Upper lobe of left lung (tissue), 6 donors: ENCODE data around the gene CFAP43. TPM values are rescaled to one million over a fixed set of nuclear protein-coding genes. Genes with fewer than 3 reads are reported as not detected.
"Not testable (repeated sequence)": the region's sequence is repeated elsewhere in the genome, so short reads cannot be mapped to it uniquely, and the experiment has no call there.

Source experiments
- ATAC-seq, 2 donors: fragments of 200-7000 bp; cut with Tn5 transposase; one replicate each; pipeline ENCODE4 v1.9.1; 2022; ENCODE audit warnings: mild to moderate bottlenecking in 2 of 2, moderate library complexity in 2 of 2; ENCODE audit not compliant: low FRiP score in 2 of 2
- DNase-seq, 2 donors: peaks; one replicate each; pipeline ENCODE4 v3.0.0-alpha.2; 2019 to 2020
- H3K27ac ChIP-seq, 4 donors: fragments of 200-600 bp; sonication (generic); one replicate each; pipeline ENCODE4 v1.5.1; 2016 to 2019
- H3K27me3 ChIP-seq, 4 donors: fragments of 200-600 bp; sonication (generic); one replicate each; pipeline ENCODE4 v1.5.1; 2017 to 2019
- H3K36me3 ChIP-seq, 4 donors: fragments of 200-600 bp; sonication (generic); one replicate each; pipeline ENCODE4 v1.5.1; 2016 to 2019
- H3K4me1 ChIP-seq, 4 donors: fragments of 200-600 bp; sonication (generic); one replicate each; pipeline ENCODE4 v1.5.1; 2018 to 2019
- H3K4me3 ChIP-seq, 4 donors: fragments of 200-600 bp; sonication (generic); one replicate each; pipeline ENCODE4 v1.5.1; 2017 to 2019; ENCODE audit warnings: mild to moderate bottlenecking in 2 of 4, moderate library complexity in 1 of 4
- H3K9me3 ChIP-seq, 4 donors: fragments of 200-600 bp; sonication (generic); one replicate each; pipeline ENCODE4 v1.5.1; 2018 to 2019
- CTCF ChIP-seq, 6 experiments: fragments of 450-650 bp in 4 of 6; fragments of 200-600 bp in 2 of 6; sonication (generic) in 2 of 6; IDR thresholded peaks; one replicate each; pipeline ENCODE4 v1.5.1; 2016 to 2019; ENCODE audit warnings: antibody characterized with exemption in 6 of 6
- EP300 ChIP-seq, 4 donors: sonication (generic); formaldehyde crosslinking; IDR thresholded peaks; one replicate each; pipeline ENCODE4 v1.5.1; 2017; ENCODE audit warnings: antibody characterized with exemption in 4 of 4, control low read depth in 2 of 4
- POLR2A ChIP-seq, 4 donors: fragments of 450-650 bp; IDR thresholded peaks; one replicate each; pipeline ENCODE4 v1.5.1; 2016 to 2017; ENCODE audit warnings: antibody characterized with exemption in 4 of 4, mild to moderate bottlenecking in 2 of 4
- POLR2AphosphoS5 ChIP-seq, 2 donors: sonication (generic); formaldehyde crosslinking; IDR thresholded peaks; one replicate each; pipeline ENCODE4 v1.5.1; 2017; ENCODE audit warnings: antibody characterized with exemption in 2 of 2
- WGBS, 2 donors: methylation state at CpG; one replicate each; pipeline ENCODE4 v1.1.5; 2017 to 2018; 5-methylcytosine and 5-hydroxymethylcytosine counted together
- total RNA-seq, 6 donors: library from RNA; depleted of rRNA in 4 of 6; stranded (reverse); fragments of >200 nt in 4 of 6; gene quantifications; one replicate each; pipeline versions ENCODE4 v1.1.0 to v1.2.1, GENCODE V29; 2016 to 2021
- donor health status: DM: no; HTN: no; CAD: no; lungs with moderate emphysema.
- donor health status: DM: no; HTN: yes; CAD: no; lungs with severe emphysema.

Gene CFAP43
- total RNA-seq, 6 donors from 2014 or later, result 0.69 to 121 (median 10.0) TPM

GRCh38 chr10:104253106-104253505 is 20.9 kb upstream of the CFAP43 start:
- DNase-seq, result no peak
- 85 to 86% methylated on average over 2 of the region's 2 CpGs for WGBS, 2 donors
- TF ChIP-seq POLR2AphosphoS5 (IDR thresholded peaks at IDR 0.05) (no peak), CTCF (IDR thresholded peaks at IDR 0.05) (no peak), POLR2A (IDR thresholded peaks at IDR 0.05) (no peak), EP300 (IDR thresholded peaks at IDR 0.05) (no peak)
- H3K9me3 ChIP-seq, result no peaks in the 10 kb centered on the region
- no peaks in the 10 kb centered on the region for H3K27me3 ChIP-seq
- H3K4me3 ChIP-seq, result no peak overlapping the region
- H3K4me1 ChIP-seq, result peaks cover 27 to 32% (median 29%) of the 10 kb centered on the region in 4 donors
- peaks cover 2 to 10% (median 5%) of the 10 kb centered on the region in 4 donors for H3K36me3 ChIP-seq
- no peak for ATAC-seq
- H3K27ac ChIP-seq, result peak overlapping the region in 1 of 4 donors; percentile 99

- no peak for DNase-seq
- H3K27me3 ChIP-seq, result no peaks in the 10 kb centered on the region
- no peak for ATAC-seq
Observed at GRCh38 chr10:104252368-104252767, 20.2 kb upstream of the CFAP43 start.

GRCh38 chr10:104251443-104251842 is 19.3 kb upstream of the CFAP43 start:
- peaks cover 13 to 18% (median 15%) of the 10 kb centered on the region in 4 donors for H3K4me1 ChIP-seq
- 94% methylated on average over 6 of the region's 6 CpGs for WGBS, 2 donors
- H3K9me3 ChIP-seq, result no peaks in the 10 kb centered on the region
- TF ChIP-seq POLR2A (IDR thresholded peaks at IDR 0.05) (no peak), POLR2AphosphoS5 (IDR thresholded peaks at IDR 0.05) (no peak), EP300 (IDR thresholded peaks at IDR 0.05) (no peak), CTCF (IDR thresholded peaks at IDR 0.05) (no peak)
- no peaks in the 10 kb centered on the region for H3K36me3 ChIP-seq
- no peak overlapping the region for H3K27ac ChIP-seq
- ATAC-seq (no peak), DNase-seq (no peak)
- H3K27me3 ChIP-seq, result no peaks in the 10 kb centered on the region
- H3K4me3 ChIP-seq, result no peak overlapping the region

More at GRCh38 chr10:104252368-104252767, 20.2 kb upstream of the CFAP43 start:
- H3K27ac ChIP-seq, result no peak overlapping the region
- no peak overlapping the region for H3K4me3 ChIP-seq
- H3K9me3 ChIP-seq, result no peaks in the 10 kb centered on the region
- TF ChIP-seq CTCF (IDR thresholded peaks at IDR 0.05) (no peak), POLR2A (IDR thresholded peaks at IDR 0.05) (no peak), EP300 (IDR thresholded peaks at IDR 0.05) (no peak), POLR2AphosphoS5 (IDR thresholded peaks at IDR 0.05) (no peak)
- peaks cover 22 to 25% (median 23%) of the 10 kb centered on the region in 4 donors for H3K4me1 ChIP-seq
- peaks cover 0 to 4% (median 0%) of the 10 kb centered on the region in 4 donors for H3K36me3 ChIP-seq

DNA sequence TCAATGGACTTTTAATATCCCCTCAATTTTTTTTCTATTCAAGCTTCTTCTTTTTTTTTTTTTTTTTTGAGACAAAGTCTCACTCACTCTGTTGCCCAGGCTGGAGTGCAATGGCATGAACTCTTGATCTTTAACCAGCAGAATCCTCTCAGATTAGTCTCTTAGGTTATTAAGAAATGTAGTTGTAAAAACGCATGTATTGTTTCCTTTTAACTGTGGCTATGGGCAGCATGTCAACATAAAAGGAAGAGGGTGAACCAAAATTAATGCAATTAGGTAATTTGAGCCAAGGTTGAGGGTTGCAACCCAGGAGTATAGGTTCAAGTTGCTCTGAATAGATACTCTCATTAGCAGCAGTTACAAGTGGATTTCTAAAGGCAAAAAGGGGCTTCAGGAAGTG is 18.2 kb upstream of the CFAP43 start:
- TF ChIP-seq POLR2AphosphoS5 (IDR thresholded peaks at IDR 0.05) (no peak), CTCF (IDR thresholded peaks at IDR 0.05) (no peak), EP300 (IDR thresholded peaks at IDR 0.05) (no peak), POLR2A (IDR thresholded peaks at IDR 0.05) (no peak)
- ATAC-seq (no peak), DNase-seq (no peak)
- no peaks in the 10 kb centered on the region for H3K36me3 ChIP-seq
- H3K4me3 ChIP-seq, result no peak overlapping the region
- H3K27ac ChIP-seq, result no peak overlapping the region
- WGBS, 2 donors, result 32 to 50% methylated on average over 1 of the region's 1 CpG
- peaks cover 6 to 9% (median 8%) of the 10 kb centered on the region in 4 donors for H3K4me1 ChIP-seq
- H3K9me3 ChIP-seq, result no peaks in the 10 kb centered on the region
- H3K27me3 ChIP-seq, result no peaks in the 10 kb centered on the region

DNA sequence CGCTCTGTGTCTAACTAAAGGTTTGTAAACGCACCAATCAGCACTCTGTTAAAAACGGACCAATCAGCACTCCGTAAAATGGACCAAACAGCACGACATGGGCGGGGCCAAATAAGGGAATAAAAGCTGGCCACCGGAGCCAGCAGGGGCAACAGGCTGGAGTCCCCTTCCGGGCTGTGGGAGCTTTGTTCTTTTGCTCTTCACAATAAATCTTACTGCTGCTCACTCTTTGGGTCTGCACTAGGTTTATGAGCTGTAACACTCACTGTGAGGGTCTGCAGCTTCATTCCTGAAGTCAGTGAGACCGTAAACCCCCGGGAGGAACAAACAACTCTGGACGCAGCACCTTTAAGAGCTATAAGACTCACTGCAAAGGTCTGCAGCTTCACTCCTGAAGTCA is 16.8 kb upstream of the CFAP43 start:
- not testable (repeated sequence) for H3K36me3 ChIP-seq, H3K4me3 ChIP-seq, H3K27me3 ChIP-seq, H3K27ac ChIP-seq, H3K4me1 ChIP-seq, ATAC-seq, DNase-seq, H3K9me3 ChIP-seq
- WGBS, 2 donors, result 94 to 95% methylated on average over 8 to 11 of the region's 11 CpGs
